GM12865 (cell line): ENCODE measurements around the gene PNPLA7.

ENCODE experiments used
- DNase-seq: peaks from one replicate; pipeline ENCODE4 v3.0.0; 2010; ENCODE audit warnings: low read depth
- H3K4me3 ChIP-seq: 2 replicates; pipeline ENCODE4 v1.5.1; 2011; ENCODE audit warnings: mild to moderate bottlenecking, low read depth, low read length, control low read depth
- CTCF ChIP-seq: IDR thresholded peaks from 2 replicates; pipeline ENCODE4 v1.5.1; 2011; ENCODE audit warnings: low read length, control low read depth, low read depth, inconsistent platforms; ENCODE audit not compliant: insufficient read depth; ENCODE audit errors: missing control alignments

Gene PNPLA7

GRCh38 chr9:137500666-137501397, 49.4 kb downstream of the PNPLA7 start:
- DNase-seq, result no peak
- no peak overlapping the region for H3K4me3 ChIP-seq
- no peak for TF ChIP-seq CTCF

- TF ChIP-seq CTCF, result no peak
- H3K4me3 ChIP-seq, result no peak overlapping the region
These were observed 50.1 kb downstream of the PNPLA7 start for GRCh38 chr9:137499858-137500661.

GRCh38 chr9:137499416-137499815, 50.8 kb downstream of the PNPLA7 start:
- no peak overlapping the region for H3K4me3 ChIP-seq
- no peak for TF ChIP-seq CTCF
- DNase-seq, result no peak

More at GRCh38 chr9:137499858-137500661, 50.1 kb downstream of the PNPLA7 start:
- DNase-seq, result no peak

GRCh38 chr9:137498720-137499150, 51.5 kb downstream of the PNPLA7 start:
- DNase-seq, result no peak
- no peak for TF ChIP-seq CTCF
- H3K4me3 ChIP-seq, result no peak overlapping the region

GRCh38 chr9:137497921-137498719, 52.1 kb downstream of the PNPLA7 start:
- no peak for DNase-seq
- H3K4me3 ChIP-seq, result no peak overlapping the region
- TF ChIP-seq CTCF, result no peak

- DNase-seq, result no peak
- no peak overlapping the region for H3K4me3 ChIP-seq
- no peak for TF ChIP-seq CTCF
These were observed 53.4 kb downstream of the PNPLA7 start for GRCh38 chr9:137496601-137497375.
